Stomach (tissue), 4 donors: ENCODE measurements around the gene VEZT.

ENCODE experiments used
- EP300 ChIP-seq: sonication (generic); formaldehyde crosslinking; IDR thresholded peaks from one replicate; pipeline ENCODE4 v1.6.1; 2017; ENCODE audit warnings: antibody characterized with exemption
- TF ChIP-seq, protein P1 (sequence below), 7 experiments: fragments of 450-650 bp in 4 of 7; fragments of 200-600 bp in 3 of 7; sonication (generic) in 3 of 7; IDR thresholded peaks; one replicate each; pipeline ENCODE4 v1.5.1; 2016 to 2019; ENCODE audit warnings: antibody characterized with exemption in 7 of 7, control low read depth in 2 of 7, mild to moderate bottlenecking in 1 of 7

DNA sequence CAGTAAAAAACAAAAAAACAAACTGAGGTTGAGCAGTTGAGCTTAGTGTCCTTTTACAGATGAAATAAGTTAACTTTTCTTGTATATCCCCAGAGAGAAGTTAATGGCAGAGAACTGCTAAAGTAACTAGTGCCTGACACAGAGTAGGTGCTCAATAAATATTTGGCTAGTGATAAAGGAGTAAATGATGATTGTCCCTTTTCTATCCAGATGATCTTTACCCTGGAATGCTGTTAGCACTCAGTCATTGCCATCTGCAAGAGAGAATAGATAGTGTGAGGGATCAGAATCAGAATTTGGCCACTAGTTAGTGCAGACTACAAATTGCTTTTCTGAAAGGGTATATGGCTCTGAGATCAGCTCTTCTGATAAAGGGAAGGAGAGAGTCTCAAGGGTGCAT is 21.6 kb downstream of the VEZT start:
- TF ChIP-seq, protein P1, sequence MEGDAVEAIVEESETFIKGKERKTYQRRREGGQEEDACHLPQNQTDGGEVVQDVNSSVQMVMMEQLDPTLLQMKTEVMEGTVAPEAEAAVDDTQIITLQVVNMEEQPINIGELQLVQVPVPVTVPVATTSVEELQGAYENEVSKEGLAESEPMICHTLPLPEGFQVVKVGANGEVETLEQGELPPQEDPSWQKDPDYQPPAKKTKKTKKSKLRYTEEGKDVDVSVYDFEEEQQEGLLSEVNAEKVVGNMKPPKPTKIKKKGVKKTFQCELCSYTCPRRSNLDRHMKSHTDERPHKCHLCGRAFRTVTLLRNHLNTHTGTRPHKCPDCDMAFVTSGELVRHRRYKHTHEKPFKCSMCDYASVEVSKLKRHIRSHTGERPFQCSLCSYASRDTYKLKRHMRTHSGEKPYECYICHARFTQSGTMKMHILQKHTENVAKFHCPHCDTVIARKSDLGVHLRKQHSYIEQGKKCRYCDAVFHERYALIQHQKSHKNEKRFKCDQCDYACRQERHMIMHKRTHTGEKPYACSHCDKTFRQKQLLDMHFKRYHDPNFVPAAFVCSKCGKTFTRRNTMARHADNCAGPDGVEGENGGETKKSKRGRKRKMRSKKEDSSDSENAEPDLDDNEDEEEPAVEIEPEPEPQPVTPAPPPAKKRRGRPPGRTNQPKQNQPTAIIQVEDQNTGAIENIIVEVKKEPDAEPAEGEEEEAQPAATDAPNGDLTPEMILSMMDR (IDR thresholded peaks at IDR 0.05): no peak
- no peak for TF ChIP-seq EP300
